Left renal cortex interstitium (tissue), 4 donors: ENCODE results near the gene TRIM14. TPM values are rescaled to one million over a fixed set of nuclear protein-coding genes. Genes with fewer than 3 reads are reported as not detected.
"Not testable (repeated sequence)": the region's sequence is repeated elsewhere in the genome, so short reads cannot be mapped to it uniquely, and the experiment has no call there.

Experiments
- DNase-seq, 4 donors: peaks; one replicate each; pipeline ENCODE4 v3.0.0-alpha.2; 2013; ENCODE audit warnings: low read depth in 4 of 4, low spot score in 2 of 4, missing footprints in 1 of 4
- polyA plus RNA-seq, 4 donors: library from polyadenylated mRNA; unstranded; fragments of 120-200 nt; gene quantifications; one replicate each; pipeline ENCODE4 v1.2.1, GENCODE V29; 2013; ENCODE audit not compliant: insufficient read length in 4 of 4

TRIM14 gene
- polyA plus RNA-seq, 4 donors, result 4.5 to 7.3 (median 5.8) TPM

GRCh38 chr9:98085058-98085457, 34.0 kb downstream of the TRIM14 start:
- DNase-seq, result no peak

- DNase-seq, result no peak
Observed at GRCh38 chr9:98084396-98084795, 34.6 kb downstream of the TRIM14 start.

GRCh38 chr9:98083566-98084183, 35.3 kb downstream of the TRIM14 start:
- no peak for DNase-seq

DNA sequence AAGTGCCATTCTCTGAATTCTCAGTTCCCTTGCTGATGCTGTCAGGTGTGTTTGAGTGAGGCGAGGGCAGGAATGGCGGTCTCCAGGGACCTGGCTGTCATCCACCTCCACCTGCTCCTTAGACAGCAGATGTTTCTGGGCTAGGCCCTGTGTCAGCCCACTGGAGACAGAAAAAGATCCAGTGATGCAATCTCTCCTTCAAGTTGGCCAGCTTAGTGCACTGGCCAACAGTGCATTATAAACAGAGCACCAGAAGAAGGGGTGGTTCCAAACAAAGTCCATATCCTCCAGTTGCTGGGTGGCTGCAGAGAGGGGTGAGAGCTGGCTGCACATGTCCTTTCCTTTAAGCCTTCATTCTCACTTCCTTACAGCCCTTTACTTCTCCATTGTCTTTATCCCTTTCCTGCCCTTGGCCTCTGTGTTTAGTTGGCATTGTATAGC, 35.9 kb downstream of the TRIM14 start:
- no peak for DNase-seq

DNA sequence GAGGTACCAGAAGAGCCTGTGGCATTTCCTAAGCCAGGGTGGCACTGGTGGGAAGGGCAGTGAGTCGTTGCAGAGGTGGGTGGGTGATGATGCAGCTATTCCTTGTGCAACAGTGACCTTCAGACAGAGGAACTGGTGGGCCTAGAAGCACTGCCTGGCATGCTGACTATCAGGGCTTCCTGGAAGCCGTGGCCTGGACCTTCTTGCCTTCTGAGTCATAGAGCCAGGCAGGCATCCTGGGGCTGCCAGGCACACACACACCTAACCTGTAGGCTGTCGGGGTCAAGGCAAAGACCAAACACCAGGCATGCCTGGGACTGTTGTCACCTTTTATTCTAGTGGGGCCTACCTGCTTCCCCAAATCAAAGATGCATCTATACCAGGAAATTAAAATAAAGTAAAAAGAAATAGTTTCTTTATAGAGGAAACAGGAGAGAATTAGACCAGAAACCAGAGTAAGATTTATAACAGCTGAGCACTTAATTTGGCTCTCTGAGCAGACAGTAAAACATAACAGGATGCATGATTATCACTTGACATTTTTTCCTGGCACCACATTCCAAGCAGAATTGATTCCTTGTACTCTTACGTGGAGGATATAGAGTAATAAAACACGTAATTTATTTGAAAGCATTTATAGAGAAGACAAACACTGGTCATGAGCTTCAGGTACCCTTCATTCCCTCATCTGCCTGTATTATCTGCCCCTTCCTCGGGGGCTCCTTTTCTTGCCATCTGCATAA, 37.4 kb downstream of the TRIM14 start:
- no peak for DNase-seq

- no peak for DNase-seq
Observed at GRCh38 chr9:98080780-98081179, 38.2 kb downstream of the TRIM14 start.

DNA sequence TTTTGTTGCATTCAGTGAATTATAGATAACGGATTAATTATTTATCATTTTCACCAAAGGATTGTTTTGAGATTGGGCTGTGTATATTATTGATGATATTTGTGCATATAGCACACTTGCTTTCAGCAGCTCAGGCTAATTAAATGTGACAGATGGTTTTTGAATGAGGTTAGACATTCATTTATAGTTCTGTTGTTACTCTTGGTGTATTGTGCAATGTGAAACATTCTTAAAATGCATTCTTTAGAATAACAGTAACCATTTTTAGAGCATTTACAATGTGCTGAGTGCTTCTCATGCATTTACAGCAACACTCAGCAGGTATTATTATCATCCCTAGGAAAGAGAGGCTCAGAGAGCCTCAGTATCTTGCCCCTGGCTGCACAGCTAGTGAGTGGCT, 38.7 kb downstream of the TRIM14 start:
- DNase-seq, result no peak

DNA sequence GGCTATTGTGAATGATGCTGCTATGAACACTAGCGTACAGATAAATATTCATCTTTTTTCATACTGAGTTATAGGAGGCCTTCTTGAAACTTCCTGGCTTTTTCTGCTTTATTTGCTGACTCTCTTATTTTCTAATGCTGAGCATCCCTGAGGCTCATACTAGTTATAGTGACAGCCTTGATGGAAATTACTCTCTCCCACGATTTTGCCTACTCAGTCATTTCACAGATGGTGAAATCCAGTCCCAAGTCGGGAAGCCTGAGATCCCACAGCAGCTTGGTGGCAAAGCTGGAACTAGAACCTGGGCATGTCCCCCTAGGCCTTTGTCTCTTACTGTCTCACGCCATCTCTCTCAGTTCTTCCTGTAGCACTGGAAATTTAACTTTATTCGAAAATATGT, 40.1 kb downstream of the TRIM14 start:
- DNase-seq, result no peak

- DNase-seq, result not testable (repeated sequence)
Observed at GRCh38 chr9:98076514-98076890, 42.5 kb downstream of the TRIM14 start.

- DNase-seq, result no peak
Observed at GRCh38 chr9:98075332-98075805, 43.7 kb downstream of the TRIM14 start.

GRCh38 chr9:98074115-98074990, 44.7 kb downstream of the TRIM14 start:
- peak in 2 of 4 donors; percentile 36 to 45 for DNase-seq

DNA sequence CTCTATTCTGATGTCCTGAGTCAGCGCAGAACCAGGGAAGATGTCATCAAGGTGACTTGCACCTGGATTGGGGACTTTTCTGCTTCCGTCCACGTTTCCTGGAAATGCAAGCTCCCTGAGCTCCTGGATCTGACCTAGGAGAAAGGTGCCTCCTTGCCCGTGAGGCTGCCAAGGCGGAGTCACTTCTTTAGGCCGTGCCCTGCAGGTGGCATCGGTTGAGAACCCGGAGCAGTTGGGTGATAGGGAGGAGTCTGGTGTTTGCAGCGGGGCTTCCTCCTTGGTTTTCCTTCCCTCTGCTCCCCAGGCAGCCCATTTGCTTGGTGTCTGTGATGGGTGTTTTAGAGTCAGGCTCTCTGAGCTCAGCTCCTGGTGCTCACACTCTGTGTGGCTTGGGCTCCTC, 47.3 kb downstream of the TRIM14 start:
- DNase-seq, result no peak

DNA sequence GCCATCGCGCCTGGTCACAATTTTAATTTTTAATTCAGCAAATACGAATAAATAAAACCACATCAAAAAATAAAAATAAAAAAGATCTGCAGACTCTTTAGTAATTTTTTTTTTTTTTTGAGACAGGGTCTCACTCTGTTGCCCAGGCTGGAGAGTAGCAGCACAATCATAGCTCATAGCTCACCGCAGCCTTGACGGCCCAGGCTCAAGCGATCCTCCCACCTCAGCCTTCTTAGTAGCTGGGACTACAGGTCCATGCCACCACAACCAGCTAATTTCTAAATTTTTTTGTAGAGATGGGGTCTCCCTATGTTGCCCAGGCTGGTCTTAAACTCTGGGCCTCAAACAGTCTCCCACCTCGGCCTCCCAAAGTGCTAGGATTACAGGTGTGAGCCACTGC, 48.3 kb downstream of the TRIM14 start:
- no peak for DNase-seq

GRCh38 chr9:98069551-98069950, 49.5 kb downstream of the TRIM14 start:
- DNase-seq, result no peak

- no peak for DNase-seq
Observed at GRCh38 chr9:98067184-98067583, 51.8 kb downstream of the TRIM14 start.

DNA sequence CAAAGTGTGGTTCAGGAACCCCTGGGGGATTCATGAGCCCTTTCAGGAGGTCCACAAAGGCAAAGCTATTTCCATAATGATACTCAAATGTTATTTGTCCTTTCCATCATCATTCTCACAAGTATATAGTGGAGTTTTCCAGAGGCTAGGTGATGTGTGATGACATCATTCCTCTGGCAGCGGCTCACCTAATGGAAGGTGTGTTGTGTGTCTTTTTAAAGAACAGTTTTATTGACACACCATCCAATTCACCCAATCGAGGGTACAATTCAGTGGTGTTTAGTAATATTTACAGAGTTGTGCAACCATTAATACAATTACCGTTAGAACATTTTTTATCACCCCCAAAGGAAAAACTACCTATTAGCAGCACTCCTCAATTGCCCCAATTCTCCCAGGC, 52.8 kb downstream of the TRIM14 start:
- DNase-seq, result no peak

DNA sequence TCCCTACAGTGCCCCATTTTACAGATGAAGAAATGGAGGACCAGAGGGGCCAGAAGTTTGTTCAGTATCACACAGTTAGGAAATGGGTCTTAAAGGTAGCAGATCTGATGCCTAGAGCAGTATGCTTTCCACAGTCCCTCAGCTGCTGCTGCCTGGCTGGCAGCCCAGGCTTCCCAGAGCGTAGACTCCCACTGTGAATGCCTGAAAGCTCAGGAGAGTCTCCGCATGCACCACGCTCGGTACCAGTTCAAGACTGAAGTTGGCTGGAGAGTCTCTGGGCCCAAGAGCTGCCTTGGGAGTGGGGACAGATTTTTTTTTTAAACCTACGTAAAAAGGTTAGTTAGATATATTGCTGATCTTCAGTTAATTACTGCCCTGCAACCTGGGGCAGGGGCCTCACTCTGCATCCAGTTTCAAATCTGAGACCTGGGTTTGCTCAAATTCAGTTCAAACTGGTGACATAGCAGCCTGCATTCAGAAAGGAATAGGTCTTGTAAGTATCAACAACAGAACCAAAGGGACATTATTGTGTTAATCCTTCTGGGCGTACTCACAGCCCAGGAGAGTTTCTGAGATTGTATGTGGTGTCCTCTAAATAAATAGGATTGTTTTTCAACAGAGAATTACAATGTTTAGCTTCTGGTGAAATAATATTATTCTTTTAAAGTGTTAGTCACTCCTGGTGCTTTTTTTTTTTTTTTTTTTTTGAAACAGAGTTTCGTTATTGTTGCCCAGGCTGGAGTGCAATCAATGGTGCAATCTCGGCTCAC, 54.2 kb downstream of the TRIM14 start:
- no peak for DNase-seq

- no peak for DNase-seq
Observed at GRCh38 chr9:98062161-98062560, 56.9 kb downstream of the TRIM14 start.

GRCh38 chr9:98057138-98057799, 61.8 kb downstream of the TRIM14 start:
- DNase-seq, result peak in 2 of 4 donors; percentile 24 to 28
